Measurements from ENCODE around the gene MYBPHL. TPM values are rescaled to one million over a fixed set of nuclear protein-coding genes. Genes with fewer than 3 reads are reported as not detected.
A peak's percentile ranks its signal among the peaks of the same experiment; 100 is the strongest.

MYBPHL gene
- total and polyA plus RNA-seq, 2 of the 13 experiments (the other 11 are each of a cell fraction or from before 2014, with no cell fraction given) = 3.7 to 3.8 TPM

DNA sequence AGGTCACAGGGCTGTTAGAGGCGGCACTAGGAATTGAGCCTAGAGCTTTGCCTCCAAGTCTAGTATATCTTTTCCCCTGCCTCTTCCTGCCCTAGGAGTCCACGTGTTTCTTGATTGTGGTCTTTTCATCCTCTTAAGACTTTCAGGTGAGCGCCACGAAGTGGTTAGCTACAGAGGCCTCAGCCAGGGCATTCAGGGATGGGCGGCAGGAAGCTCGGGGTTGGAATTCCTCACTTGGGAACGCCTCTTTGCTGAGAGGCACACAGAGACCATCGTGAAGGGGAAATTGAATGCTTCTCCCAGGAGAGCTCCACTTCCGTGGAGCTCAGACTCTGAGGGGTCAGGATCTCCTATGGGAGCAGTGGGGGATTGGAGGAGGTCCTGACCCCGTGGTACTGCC, 820 bp downstream of the MYBPHL start (continued):
- TF ChIP-seq, protein P1, sequence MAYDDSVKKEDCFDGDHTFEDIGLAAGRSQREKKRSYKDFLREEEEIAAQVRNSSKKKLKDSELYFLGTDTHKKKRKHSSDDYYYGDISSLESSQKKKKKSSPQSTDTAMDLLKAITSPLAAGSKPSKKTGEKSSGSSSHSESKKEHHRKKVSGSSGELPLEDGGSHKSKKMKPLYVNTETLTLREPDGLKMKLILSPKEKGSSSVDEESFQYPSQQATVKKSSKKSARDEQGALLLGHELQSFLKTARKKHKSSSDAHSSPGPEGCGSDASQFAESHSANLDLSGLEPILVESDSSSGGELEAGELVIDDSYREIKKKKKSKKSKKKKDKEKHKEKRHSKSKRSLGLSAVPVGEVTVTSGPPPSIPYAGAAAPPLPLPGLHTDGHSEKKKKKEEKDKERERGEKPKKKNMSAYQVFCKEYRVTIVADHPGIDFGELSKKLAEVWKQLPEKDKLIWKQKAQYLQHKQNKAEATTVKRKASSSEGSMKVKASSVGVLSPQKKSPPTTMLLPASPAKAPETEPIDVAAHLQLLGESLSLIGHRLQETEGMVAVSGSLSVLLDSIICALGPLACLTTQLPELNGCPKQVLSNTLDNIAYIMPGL (CRISPR knock-in tag; IDR thresholded peaks at IDR 0.05; ENCODE audit: borderline replicate concordance in 1 of 2, low read depth in 1 of 2) = 0 out of 4 replicates have a peak, but pooled peaks of 1 of the 2 experiments have one; percentile 2
- TF ChIP-seq ZNF7 (CRISPR knock-in tag; IDR thresholded peaks at IDR 0.05) = 0 out of 2 replicates have a peak, but pooled peaks have one; percentile 13
- TF ChIP-seq DMAP1 (CRISPR knock-in tag; IDR thresholded peaks at IDR 0.05) = 0 out of 2 replicates have a peak, but pooled peaks have one; percentile 27
- TF ChIP-seq RCOR2 (CRISPR knock-in tag; IDR thresholded peaks at IDR 0.05) = peak; percentile 49; the same call in 1 of the 2 replicates
- TF ChIP-seq FOSL2 (CRISPR knock-in tag; IDR thresholded peaks at IDR 0.05) = 0 out of 2 replicates have a peak, but pooled peaks have one; percentile 19

DNA sequence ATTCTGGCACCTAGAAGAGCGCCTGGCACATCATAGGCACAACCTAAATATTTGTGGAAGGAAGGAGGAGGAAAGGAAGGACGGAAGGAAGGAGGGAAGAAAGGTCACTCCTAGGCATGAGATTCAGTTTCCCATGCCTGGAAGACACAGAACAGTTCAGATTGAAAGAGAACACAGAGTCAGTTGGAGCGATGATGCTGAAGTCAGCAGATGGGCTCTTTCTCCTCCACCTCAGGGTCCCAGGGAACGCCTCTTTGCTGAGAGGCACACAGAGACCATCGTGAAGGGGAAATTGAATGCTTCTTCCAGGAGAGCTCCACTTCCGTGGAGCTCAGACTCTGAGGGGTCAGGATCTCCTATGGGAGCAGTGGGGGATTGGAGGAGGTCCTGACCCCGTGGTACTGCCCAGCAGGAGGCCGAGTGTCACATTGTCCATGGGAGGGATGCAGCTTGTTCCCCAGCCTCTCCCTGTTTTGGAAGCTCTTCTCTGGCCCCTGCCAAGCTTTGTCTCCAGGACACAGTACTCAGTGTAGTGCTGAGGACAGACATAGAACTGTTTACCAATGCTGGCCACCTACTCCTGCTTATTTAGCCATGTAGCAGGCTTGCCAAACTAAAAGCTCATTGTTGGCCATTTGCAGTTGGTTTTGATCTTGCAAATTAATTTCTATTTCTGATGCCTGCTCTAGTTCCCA, 2.4 kb downstream of the MYBPHL start:
- no peak for ATAC-seq
- Histone ChIP-seq H3K4me1 (ENCODE audit: insufficient read depth, low read length) (peaks cover 84% of the 10 kb centered on the region), H3K9ac (ENCODE audit: insufficient read depth, low read depth, low read length) (no peak overlapping the region)

More for the DNA sequence above, 2.4 kb downstream of the MYBPHL start:
- POLR2A ChIA-PET = interaction anchor here (0.6 to 1.6 kb wide), 2 partner anchors 9 to 21 kb away, joined by 4 to 6 read pairs; partner anchors contain the start of gene PSRC1
- H3K27ac ChIP-seq (ENCODE audit: extremely low read length, insufficient read depth, low read length) = no peak overlapping the region
- no peaks in the 10 kb centered on the region for H3K36me3 ChIP-seq (replicated peaks in 1 of 2; ENCODE audit: control insufficient read depth in 1 of 2, insufficient read depth in 2 of 2, low read length in 2 of 2)
- no peak overlapping the region for H3K4me2 ChIP-seq (ENCODE audit: low read depth, low read length)
- H4K20me1 ChIP-seq (ENCODE audit: insufficient read depth, low read length) = no peaks in the 10 kb centered on the region
- 83% methylated on average over 5 of the region's 8 CpGs for WGBS (ENCODE audit: low lambda C conversion rate)
- DNase-seq (ENCODE audit: low spot score) (no peak), FAIRE-seq (peak; percentile 28)
- TF ChIP-seq TP53 (CRISPR knock-in tag; conservative IDR thresholded peaks at IDR 0.05) (no peak), ZNF530 (CRISPR knock-in tag; IDR thresholded peaks at IDR 0.05; ENCODE audit: low read depth) (no peak), RORA (CRISPR knock-in tag; IDR thresholded peaks at IDR 0.05) (no peak), DR1 (CRISPR knock-in tag; IDR thresholded peaks at IDR 0.05) (no peak)
- TF ChIP-seq, protein P2, sequence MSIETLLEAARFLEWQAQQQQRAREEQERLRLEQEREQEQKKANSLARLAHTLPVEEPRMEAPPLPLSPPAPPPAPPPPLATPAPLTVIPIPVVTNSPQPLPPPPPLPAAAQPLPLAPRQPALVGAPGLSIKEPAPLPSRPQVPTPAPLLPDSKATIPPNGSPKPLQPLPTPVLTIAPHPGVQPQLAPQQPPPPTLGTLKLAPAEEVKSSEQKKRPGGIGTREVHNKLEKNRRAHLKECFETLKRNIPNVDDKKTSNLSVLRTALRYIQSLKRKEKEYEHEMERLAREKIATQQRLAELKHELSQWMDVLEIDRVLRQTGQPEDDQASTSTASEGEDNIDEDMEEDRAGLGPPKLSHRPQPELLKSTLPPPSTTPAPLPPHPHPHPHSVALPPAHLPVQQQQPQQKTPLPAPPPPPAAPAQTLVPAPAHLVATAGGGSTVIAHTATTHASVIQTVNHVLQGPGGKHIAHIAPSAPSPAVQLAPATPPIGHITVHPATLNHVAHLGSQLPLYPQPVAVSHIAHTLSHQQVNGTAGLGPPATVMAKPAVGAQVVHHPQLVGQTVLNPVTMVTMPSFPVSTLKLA (IDR thresholded peaks at IDR 0.05) = no peak
- TF ChIP-seq, protein P3, sequence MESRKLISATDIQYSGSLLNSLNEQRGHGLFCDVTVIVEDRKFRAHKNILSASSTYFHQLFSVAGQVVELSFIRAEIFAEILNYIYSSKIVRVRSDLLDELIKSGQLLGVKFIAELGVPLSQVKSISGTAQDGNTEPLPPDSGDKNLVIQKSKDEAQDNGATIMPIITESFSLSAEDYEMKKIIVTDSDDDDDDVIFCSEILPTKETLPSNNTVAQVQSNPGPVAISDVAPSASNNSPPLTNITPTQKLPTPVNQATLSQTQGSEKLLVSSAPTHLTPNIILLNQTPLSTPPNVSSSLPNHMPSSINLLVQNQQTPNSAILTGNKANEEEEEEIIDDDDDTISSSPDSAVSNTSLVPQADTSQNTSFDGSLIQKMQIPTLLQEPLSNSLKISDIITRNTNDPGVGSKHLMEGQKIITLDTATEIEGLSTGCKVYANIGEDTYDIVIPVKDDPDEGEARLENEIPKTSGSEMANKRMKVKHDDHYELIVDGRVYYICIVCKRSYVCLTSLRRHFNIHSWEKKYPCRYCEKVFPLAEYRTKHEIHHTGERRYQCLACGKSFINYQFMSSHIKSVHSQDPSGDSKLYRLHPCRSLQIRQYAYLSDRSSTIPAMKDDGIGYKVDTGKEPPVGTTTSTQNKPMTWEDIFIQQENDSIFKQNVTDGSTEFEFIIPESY (CRISPR knock-in tag; IDR thresholded peaks at IDR 0.05) = no peak
- TF ChIP-seq, protein P4, sequence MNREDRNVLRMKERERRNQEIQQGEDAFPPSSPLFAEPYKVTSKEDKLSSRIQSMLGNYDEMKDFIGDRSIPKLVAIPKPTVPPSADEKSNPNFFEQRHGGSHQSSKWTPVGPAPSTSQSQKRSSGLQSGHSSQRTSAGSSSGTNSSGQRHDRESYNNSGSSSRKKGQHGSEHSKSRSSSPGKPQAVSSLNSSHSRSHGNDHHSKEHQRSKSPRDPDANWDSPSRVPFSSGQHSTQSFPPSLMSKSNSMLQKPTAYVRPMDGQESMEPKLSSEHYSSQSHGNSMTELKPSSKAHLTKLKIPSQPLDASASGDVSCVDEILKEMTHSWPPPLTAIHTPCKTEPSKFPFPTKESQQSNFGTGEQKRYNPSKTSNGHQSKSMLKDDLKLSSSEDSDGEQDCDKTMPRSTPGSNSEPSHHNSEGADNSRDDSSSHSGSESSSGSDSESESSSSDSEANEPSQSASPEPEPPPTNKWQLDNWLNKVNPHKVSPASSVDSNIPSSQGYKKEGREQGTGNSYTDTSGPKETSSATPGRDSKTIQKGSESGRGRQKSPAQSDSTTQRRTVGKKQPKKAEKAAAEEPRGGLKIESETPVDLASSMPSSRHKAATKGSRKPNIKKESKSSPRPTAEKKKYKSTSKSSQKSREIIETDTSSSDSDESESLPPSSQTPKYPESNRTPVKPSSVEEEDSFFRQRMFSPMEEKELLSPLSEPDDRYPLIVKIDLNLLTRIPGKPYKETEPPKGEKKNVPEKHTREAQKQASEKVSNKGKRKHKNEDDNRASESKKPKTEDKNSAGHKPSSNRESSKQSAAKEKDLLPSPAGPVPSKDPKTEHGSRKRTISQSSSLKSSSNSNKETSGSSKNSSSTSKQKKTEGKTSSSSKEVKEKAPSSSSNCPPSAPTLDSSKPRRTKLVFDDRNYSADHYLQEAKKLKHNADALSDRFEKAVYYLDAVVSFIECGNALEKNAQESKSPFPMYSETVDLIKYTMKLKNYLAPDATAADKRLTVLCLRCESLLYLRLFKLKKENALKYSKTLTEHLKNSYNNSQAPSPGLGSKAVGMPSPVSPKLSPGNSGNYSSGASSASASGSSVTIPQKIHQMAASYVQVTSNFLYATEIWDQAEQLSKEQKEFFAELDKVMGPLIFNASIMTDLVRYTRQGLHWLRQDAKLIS (CRISPR knock-in tag; IDR thresholded peaks at IDR 0.05) = no peak
- no peaks in the 10 kb centered on the region for H3K79me2 ChIP-seq (ENCODE audit: insufficient read depth, low read length)
- no peak overlapping the region for H3K4me3 ChIP-seq (replicated peaks in 1 of 3; ENCODE audit: insufficient read depth in 1 of 3, low read depth in 2 of 3, low read length in 3 of 3)
- intact Hi-C loops (cut with micrococcal nuclease; ENCODE audit: unreplicated experiment) (no loop called here), in situ Hi-C loops (cut with HindIII; ENCODE audit: extremely low pct_ligation_motif_present, low pct_unique_long_range_greater_than_20kb) (no loop called here)
- no peaks in the 10 kb centered on the region for H3K27me3 ChIP-seq (ENCODE audit: control insufficient read depth in 1 of 2, insufficient read depth in 2 of 2, low read length in 2 of 2)
- BruUV-seq (replicated peaks) = no TSS peak
- CTCF ChIA-PET (ENCODE audit: low intra/inter-chr PET ratio, low total read pairs) = no interaction called here
- no peak overlapping the region for H2AFZ ChIP-seq (ENCODE audit: low read length)
- no peaks in the 10 kb centered on the region for H3K9me3 ChIP-seq (ENCODE audit: low read length)
